Endothelial cell of umbilical vein (primary cell): ENCODE measurements around the gene LRRC37B. TPM values are rescaled to one million over a fixed set of nuclear protein-coding genes. Genes with fewer than 3 reads are reported as not detected.

Experiments
- BruUV-seq: library from RNA; stranded (reverse); fragments of 400-500 nt; replicated peaks from 2 replicates; lab custom pipeline; 2021; lab: Mats Ljungman, UMichigan
- CTCF ChIA-PET: fragments of 300-600, 350-600 bp; sonication (Branson Sonifier 250); formaldehyde crosslinking; loops from one replicate; lab custom pipeline; 2021; ENCODE audit warnings: antibody characterized with exemption, inconsistent platforms; lab: Charles Lee
- POLR2A ChIA-PET: fragments of 300-600, 350-600 bp; sonication (Branson Sonifier 250); formaldehyde crosslinking; loops from one replicate; lab custom pipeline; 2021; ENCODE audit warnings: antibody characterized with exemption, inconsistent platforms; lab: Charles Lee
- DNase-seq: peaks from one replicate; pipeline ENCODE4 v3.0.0-alpha.2; 2011; ENCODE audit warnings: low read depth, low spot score
- FAIRE-seq: peaks from 2 replicates; lab custom pipeline; 2011; peaks lifted over from hg19 to GRCh38; lab: Jason Lieb, UNC
- H2AFZ ChIP-seq: 2 replicates; pipeline ENCODE4 v1.6.0; 2012; ENCODE audit warnings: low read depth, low read length, control low read depth, inconsistent platforms
- H3K27ac ChIP-seq: 2 replicates; pipeline ENCODE4 v1.5.1; 2011; ENCODE audit warnings: low read depth, mild to moderate bottlenecking, control low read depth, low read length, moderate library complexity; ENCODE audit not compliant: insufficient read depth
- H3K27me3 ChIP-seq, 2 experiments: 2 replicates each; pipeline versions ENCODE4 v1.6.0 to v1.6.1; 2011; ENCODE audit warnings: low read length in 2 of 2, mixed read lengths in 1 of 2; ENCODE audit not compliant: control insufficient read depth in 2 of 2, insufficient read depth in 2 of 2
- H3K36me3 ChIP-seq, 2 experiments: 2 replicates in 1 of 2; 3 replicates in 1 of 2; pipeline ENCODE4 v1.5.1; 2011; ENCODE audit warnings: low read length in 2 of 2, mild to moderate bottlenecking in 1 of 2, moderate library complexity in 1 of 2; ENCODE audit not compliant: control insufficient read depth in 2 of 2, insufficient read depth in 2 of 2; ENCODE audit errors: extremely low read depth in 1 of 2
- H3K4me1 ChIP-seq: 3 replicates; pipeline ENCODE4 v1.5.1; 2011; ENCODE audit warnings: mild to moderate bottlenecking, low read length; ENCODE audit not compliant: control insufficient read depth, insufficient read depth; ENCODE audit errors: extremely low read depth
- H3K4me2 ChIP-seq: 2 replicates; pipeline ENCODE4 v1.6.1; 2011; ENCODE audit warnings: low read length, control low read depth, mixed read lengths; ENCODE audit not compliant: insufficient read depth
- H3K4me3 ChIP-seq, 3 experiments: fragments of 200-600 bp in 1 of 3; sonication (generic), shearing (Covaris generic) in 1 of 3; replicated peaks in 1 of 3; 2 replicates each; pipeline ENCODE4 v1.5.1; 2011 to 2016; ENCODE audit warnings: control low read depth in 3 of 3, low read length in 3 of 3, mild to moderate bottlenecking in 2 of 3, inconsistent platforms in 1 of 3, low read depth in 1 of 3, moderate library complexity in 1 of 3; ENCODE audit not compliant: insufficient read depth in 1 of 3
- H3K79me2 ChIP-seq: 2 replicates; pipeline ENCODE4 v1.6.0; 2012; ENCODE audit warnings: low read length, inconsistent platforms; ENCODE audit not compliant: control insufficient read depth, insufficient read depth
- H3K9ac ChIP-seq: replicated peaks from 2 replicates; pipeline ENCODE3; 2011; ENCODE audit warnings: low read length, control low read depth; ENCODE audit not compliant: insufficient read depth; ENCODE audit errors: extremely low read depth
- H3K9me1 ChIP-seq: replicated peaks from 3 replicates; pipeline ENCODE4 v1.6.0; 2011; ENCODE audit warnings: mild to moderate bottlenecking, low read length; ENCODE audit not compliant: control insufficient read depth, insufficient read depth; ENCODE audit errors: extremely low read depth
- H3K9me3 ChIP-seq: replicated peaks from 2 replicates; pipeline ENCODE4 v1.5.1; 2012; ENCODE audit warnings: low read length, inconsistent platforms; ENCODE audit not compliant: control insufficient read depth, insufficient read depth
- H4K20me1 ChIP-seq: replicated peaks from 2 replicates; pipeline ENCODE3; 2011; ENCODE audit warnings: mild to moderate bottlenecking, low read length; ENCODE audit not compliant: control insufficient read depth, insufficient read depth; ENCODE audit errors: extremely low read depth
- EZH2 ChIP-seq: IDR thresholded peaks from 2 replicates; pipeline ENCODE4 v1.6.1; 2012; ENCODE audit warnings: borderline replicate concordance, low read depth, mild to moderate bottlenecking, moderate library complexity, low read length, inconsistent platforms; ENCODE audit not compliant: severe bottlenecking
- FOS ChIP-seq: IDR thresholded peaks from 2 replicates; pipeline ENCODE4 v1.6.1; 2011; ENCODE audit warnings: mild to moderate bottlenecking, low read length, moderate library complexity, borderline replicate concordance; ENCODE audit not compliant: insufficient read depth
- GATA2 ChIP-seq: IDR thresholded peaks from 2 replicates; pipeline ENCODE4 v1.7.0; 2011; ENCODE audit warnings: low read depth, mild to moderate bottlenecking, moderate library complexity, mixed read lengths, low read length; ENCODE audit not compliant: insufficient read length, insufficient read depth
- JUN ChIP-seq: IDR thresholded peaks from 2 replicates; pipeline ENCODE4 v1.6.1; 2011; ENCODE audit warnings: borderline replicate concordance, low read depth; ENCODE audit not compliant: insufficient read length, insufficient read depth
- MYC ChIP-seq: IDR thresholded peaks from one replicate; pipeline ENCODE4 v1.6.1; 2011; ENCODE audit warnings: mild to moderate bottlenecking, low read depth, low read length
- POLR2A ChIP-seq: IDR thresholded peaks from 2 replicates; pipeline ENCODE4 v1.6.1; 2012; ENCODE audit warnings: low read depth, mild to moderate bottlenecking, control low read depth, low read length
- POLR2AphosphoS5 ChIP-seq: IDR thresholded peaks from 2 replicates; pipeline ENCODE4 v1.6.1; 2012; ENCODE audit warnings: low read depth, mild to moderate bottlenecking, control low read depth, low read length, moderate library complexity; ENCODE audit not compliant: insufficient read depth
- dilution Hi-C: fragments of 300-500 bp; cut with MboI; formaldehyde crosslinking; loops from one replicate; pipeline ENCODE4 v1.15.0; 2019; ENCODE audit warnings: low sequenced_read_pairs; ENCODE audit not compliant: extremely low pct_ligation_motif_present
- intact Hi-C: fragments of 100-400 bp; cut with micrococcal nuclease; formaldehyde crosslinking; loops from one replicate; pipeline ENCODE4 v1.10.0; 2022
- polyA plus RNA-seq, 4 experiments: library from polyadenylated mRNA; depleted of rRNA in 3 of 4; stranded (reverse) in 3 of 4; unstranded in 1 of 4; fragments of >200 nt; gene quantifications; 2 replicates each; pipeline versions ENCODE4 v1.2.1 to v1.2.3, GENCODE V29; 2011 to 2012; ENCODE audit warnings: missing spikeins in 1 of 4
- total RNA-seq: library from RNA; stranded (reverse); gene quantifications from 2 replicates; pipeline ENCODE4 v1.2.3, GENCODE V29; 2021
- TF ChIP-seq, protein P1 (sequence below): IDR thresholded peaks from 2 replicates; pipeline ENCODE4 v1.6.1; 2011; ENCODE audit not compliant: insufficient read depth, insufficient read length
- TF ChIP-seq, protein P2 (sequence below), 2 donors: IDR thresholded peaks; 1 replicate in 1 of 2; 2 replicates in 1 of 2; pipeline ENCODE4 v1.5.1; 2011; ENCODE audit warnings: low read length in 2 of 2, mild to moderate bottlenecking in 2 of 2, moderate library complexity in 2 of 2, control low read depth in 1 of 2, inconsistent platforms in 1 of 2, low read depth in 1 of 2; ENCODE audit not compliant: insufficient read depth in 1 of 2; ENCODE audit errors: extremely low read depth in 1 of 2

The LRRC37B gene
- total and polyA plus RNA-seq, 2 donors (not counting 3 experiments of a cell fraction or from before 2014, with no cell fraction given), result 12.9 to 22.5 TPM

DNA sequence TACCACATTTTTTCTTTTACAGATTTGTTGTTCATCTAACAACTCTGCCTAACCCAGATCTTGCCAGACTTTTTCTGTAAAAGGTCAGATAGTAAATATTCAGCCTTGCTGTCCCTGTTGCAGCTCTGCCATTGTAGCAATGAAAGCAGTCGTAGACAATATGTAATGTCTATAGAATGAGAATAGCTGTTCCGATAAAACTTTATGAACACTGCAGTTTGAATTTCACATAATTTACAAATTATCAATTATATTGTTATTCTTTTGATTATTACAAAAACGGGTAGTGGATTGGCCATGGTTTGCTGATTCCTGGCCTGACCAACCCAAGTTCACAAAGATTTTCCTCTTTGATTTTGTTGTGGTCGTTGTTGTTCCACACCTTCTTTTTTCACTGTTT lies 2.9 kb downstream of the LRRC37B start:
- CTCF ChIA-PET, result interaction anchor here (1.3 kb wide), 1 partner anchor 129 kb away, joined by 5 read pairs; no protein-coding TSS in a partner anchor
- Histone ChIP-seq H3K36me3 (no peaks in the 10 kb centered on the region), H3K27me3 (no peaks in the 10 kb centered on the region), H3K4me3 (no peak overlapping the region), H4K20me1 (no peaks in the 10 kb centered on the region), H3K4me1 (peaks cover 7% of the 10 kb centered on the region), H2AFZ (no peak overlapping the region), H3K9me1 (no peaks in the 10 kb centered on the region), H3K79me2 (peaks cover 23% of the 10 kb centered on the region), H3K4me2 (no peak overlapping the region), H3K27ac (no peak overlapping the region), H3K9me3 (no peaks in the 10 kb centered on the region), H3K9ac (no peak overlapping the region)
- POLR2A ChIA-PET, result no interaction called here
- TF ChIP-seq POLR2A (no peak), GATA2 (no peak), JUN (no peak), MYC (no peak), EZH2 (no peak), FOS (no peak), POLR2AphosphoS5 (no peak)
- TF ChIP-seq, protein P1, sequence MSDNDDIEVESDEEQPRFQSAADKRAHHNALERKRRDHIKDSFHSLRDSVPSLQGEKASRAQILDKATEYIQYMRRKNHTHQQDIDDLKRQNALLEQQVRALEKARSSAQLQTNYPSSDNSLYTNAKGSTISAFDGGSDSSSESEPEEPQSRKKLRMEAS, result no peak
- TF ChIP-seq, protein P2, sequence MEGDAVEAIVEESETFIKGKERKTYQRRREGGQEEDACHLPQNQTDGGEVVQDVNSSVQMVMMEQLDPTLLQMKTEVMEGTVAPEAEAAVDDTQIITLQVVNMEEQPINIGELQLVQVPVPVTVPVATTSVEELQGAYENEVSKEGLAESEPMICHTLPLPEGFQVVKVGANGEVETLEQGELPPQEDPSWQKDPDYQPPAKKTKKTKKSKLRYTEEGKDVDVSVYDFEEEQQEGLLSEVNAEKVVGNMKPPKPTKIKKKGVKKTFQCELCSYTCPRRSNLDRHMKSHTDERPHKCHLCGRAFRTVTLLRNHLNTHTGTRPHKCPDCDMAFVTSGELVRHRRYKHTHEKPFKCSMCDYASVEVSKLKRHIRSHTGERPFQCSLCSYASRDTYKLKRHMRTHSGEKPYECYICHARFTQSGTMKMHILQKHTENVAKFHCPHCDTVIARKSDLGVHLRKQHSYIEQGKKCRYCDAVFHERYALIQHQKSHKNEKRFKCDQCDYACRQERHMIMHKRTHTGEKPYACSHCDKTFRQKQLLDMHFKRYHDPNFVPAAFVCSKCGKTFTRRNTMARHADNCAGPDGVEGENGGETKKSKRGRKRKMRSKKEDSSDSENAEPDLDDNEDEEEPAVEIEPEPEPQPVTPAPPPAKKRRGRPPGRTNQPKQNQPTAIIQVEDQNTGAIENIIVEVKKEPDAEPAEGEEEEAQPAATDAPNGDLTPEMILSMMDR (IDR thresholded peaks at IDR 0.05; ENCODE audit: extremely low read depth in 1 of 2, insufficient read depth in 1 of 2, low read depth in 1 of 2, low read length in 2 of 2), result no peak
- FAIRE-seq (no peak), DNase-seq (no peak)
- intact Hi-C loops, result no loop called here
- no TSS peak for BruUV-seq
- dilution Hi-C loops, result no loop called here
